Heart right ventricle (tissue), 16 donors: Measurements from ENCODE around the gene DDRGK1. TPM values are rescaled to one million over a fixed set of nuclear protein-coding genes. Genes with fewer than 3 reads are reported as not detected.

Experiments
- ATAC-seq, 8 donors: fragments of 200-7000 bp; cut with Tn5 transposase; one replicate each; pipeline ENCODE4 v1.9.1; 2020; ENCODE audit warnings: mild to moderate bottlenecking in 8 of 8, moderate library complexity in 8 of 8, moderate number of reproducible peaks in 1 of 8
- DNase-seq, 2 donors: peaks; one replicate each; pipeline ENCODE4 v3.0.0-alpha.2; 2020
- H3K27ac ChIP-seq, 10 donors: fragments of 200-600 bp; sonication (generic) in 2 of 10; one replicate each; pipeline versions ENCODE4 v1.5.0 to v1.8.0; 2020 to 2022; ENCODE audit warnings: mild to moderate bottlenecking in 3 of 10
- H3K27me3 ChIP-seq, 7 donors: fragments of 200-600 bp; one replicate each; pipeline ENCODE4 v1.8.0; 2021 to 2022; ENCODE audit warnings: mild to moderate bottlenecking in 2 of 7
- H3K36me3 ChIP-seq, 9 donors: fragments of 200-600 bp; sonication (generic) in 1 of 9; one replicate each; pipeline versions ENCODE4 v1.5.0 to v1.8.0; 2020 to 2022; ENCODE audit warnings: mild to moderate bottlenecking in 2 of 9
- H3K4me1 ChIP-seq, 9 donors: fragments of 200-600 bp; sonication (generic) in 1 of 9; one replicate each; pipeline versions ENCODE4 v1.5.0 to v1.8.0; 2020 to 2022; ENCODE audit warnings: mild to moderate bottlenecking in 4 of 9
- H3K4me3 ChIP-seq, 10 donors: fragments of 200-600 bp; sonication (generic) in 2 of 10; one replicate each; pipeline versions ENCODE4 v1.5.0 to v1.8.0; 2020 to 2022; ENCODE audit warnings: mild to moderate bottlenecking in 7 of 10, moderate library complexity in 2 of 10
- H3K9me3 ChIP-seq, 11 donors: fragments of 200-600 bp in 10 of 11; sonication (generic) in 2 of 11; one replicate each; pipeline versions ENCODE4 v1.5.0 to v1.8.0; 2013 to 2022; ENCODE audit warnings: mild to moderate bottlenecking in 2 of 11, control low read depth in 1 of 11, moderate library complexity in 1 of 11
- WGBS, 2 donors: extraction: QIAGEN DNeasy Blood & Tissue Kit; methylation state at CpG; one replicate each; pipeline ENCODE4 v1.1.7; 2013; ENCODE audit warnings: inconsistent platforms in 1 of 2; 5-methylcytosine and 5-hydroxymethylcytosine counted together
- intact Hi-C, 10 donors: fragments of 100-400 bp; cut with DNase I; formaldehyde crosslinking; loops; one replicate each; pipeline versions ENCODE4 v1.11.1 to v1.14.2; 2022
- polyA plus RNA-seq, 2 donors: library from polyadenylated mRNA; stranded (reverse); fragments of 200-250 nt; gene quantifications; one replicate each; pipeline ENCODE4 v1.2.3, GENCODE V29; 2013
- total RNA-seq, 10 donors: library from RNA; stranded (reverse); fragmentation: NEBNext Ultra II Directional in 3 of 10; extraction: Animal tissue kit (Norgen Biotek cat#: 25700) in 3 of 10; gene quantifications; one replicate each; pipeline versions ENCODE4 v1.2.1 to v1.2.4, GENCODE V29; 2021 to 2023
- TF ChIP-seq, protein P1 (sequence below), 9 donors: fragments of 200-600 bp; sonication (generic) in 2 of 9; IDR thresholded peaks; one replicate each; pipeline versions ENCODE4 v1.5.0 to v1.8.0; 2021 to 2022; ENCODE audit warnings: antibody characterized with exemption in 9 of 9, mild to moderate bottlenecking in 5 of 9, moderate library complexity in 1 of 9
- donor health status: Arrhythmogenic right ventricular cardiomyopathy.
- donor health status: ischemic (EF 13 %, LVEDD 7.1; RV severe dilation, severe dysfunction).
- donor health status: healthy with polysubstance abuse.
- donor health status: DM: no; HTN: yes; CAD: no.
- donor health status: DM: no; HTN: no; CAD: no.
- donor health status: ischemic (EF 25% LVEDD 6.9; RV normal size, moderate dysfunction).
- donor health status: ischemic (EF 25% LVEDD 5.7; RV mildly dilated, moderate dysfunction).
- donor health status: healthy.
- donor health status: DM: yes; HTN: yes; CAD: no.
- donor health status: Ischemic cardiomyopathy.
- donor health status: ischemic (EF 35%, LVEDD 5.7; RV mildly dilated, moderate dysfunction).
- donor health status: nonischemic (EF 11% LVEDD 7.7; RV severe dilation, severe dysfunction).
- donor health status: DM: yes; HTN: yes; CAD: no.
- donor health status: PGD.
- donor health status: ischemic (EF 29% LVEDD 5.4; RV normal size, mild dysfunction).
- donor health status: nonischemic (EF 23%, LVEDD 6.1; RV moderate dilation, normal function).

DDRGK1 gene
- total and polyA plus RNA-seq, 12 donors, result 25.2 to 77.1 (median 30.9) TPM

DNA sequence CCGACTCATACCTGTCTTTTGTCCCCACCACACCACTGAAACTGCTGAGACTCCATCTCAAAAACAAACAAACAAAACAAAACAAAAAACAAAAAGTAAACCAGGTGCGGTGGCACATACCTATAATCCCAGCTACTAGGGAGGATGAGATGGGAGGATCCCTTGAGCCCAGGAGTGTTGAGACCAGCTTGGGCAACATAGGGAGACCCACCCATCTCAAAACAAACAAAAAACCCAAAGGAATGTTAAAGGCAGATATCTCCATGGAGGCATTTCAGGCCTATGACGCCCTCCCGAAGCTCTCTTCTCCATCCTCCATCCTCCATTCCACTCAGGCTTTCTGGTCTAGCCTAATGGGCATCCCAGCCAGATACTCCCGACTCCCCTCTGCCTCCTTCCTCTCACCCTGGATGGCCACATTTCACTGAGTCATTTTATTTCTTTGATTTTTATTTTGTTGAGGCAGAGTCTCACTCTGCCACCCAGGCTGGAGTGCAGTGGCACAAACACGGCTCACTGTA lies 37.8 kb upstream of the DDRGK1 start:
- H3K27ac ChIP-seq, result no peak overlapping the region
- no peak for DNase-seq
- no peak for ATAC-seq
- H3K4me1 ChIP-seq, result peaks cover 9 to 26% (median 22%) of the 10 kb centered on the region in 9 donors
- intact Hi-C loops, result no loop called here
- no peaks in the 10 kb centered on the region for H3K9me3 ChIP-seq
- WGBS, 2 donors, result 64 to 67% methylated on average over 6 of the region's 6 CpGs
- no peaks in the 10 kb centered on the region for H3K36me3 ChIP-seq
- H3K4me3 ChIP-seq, result no peak overlapping the region
- peaks cover 18 to 54% (median 35%) of the 10 kb centered on the region in 7 donors for H3K27me3 ChIP-seq
- TF ChIP-seq, protein P1, sequence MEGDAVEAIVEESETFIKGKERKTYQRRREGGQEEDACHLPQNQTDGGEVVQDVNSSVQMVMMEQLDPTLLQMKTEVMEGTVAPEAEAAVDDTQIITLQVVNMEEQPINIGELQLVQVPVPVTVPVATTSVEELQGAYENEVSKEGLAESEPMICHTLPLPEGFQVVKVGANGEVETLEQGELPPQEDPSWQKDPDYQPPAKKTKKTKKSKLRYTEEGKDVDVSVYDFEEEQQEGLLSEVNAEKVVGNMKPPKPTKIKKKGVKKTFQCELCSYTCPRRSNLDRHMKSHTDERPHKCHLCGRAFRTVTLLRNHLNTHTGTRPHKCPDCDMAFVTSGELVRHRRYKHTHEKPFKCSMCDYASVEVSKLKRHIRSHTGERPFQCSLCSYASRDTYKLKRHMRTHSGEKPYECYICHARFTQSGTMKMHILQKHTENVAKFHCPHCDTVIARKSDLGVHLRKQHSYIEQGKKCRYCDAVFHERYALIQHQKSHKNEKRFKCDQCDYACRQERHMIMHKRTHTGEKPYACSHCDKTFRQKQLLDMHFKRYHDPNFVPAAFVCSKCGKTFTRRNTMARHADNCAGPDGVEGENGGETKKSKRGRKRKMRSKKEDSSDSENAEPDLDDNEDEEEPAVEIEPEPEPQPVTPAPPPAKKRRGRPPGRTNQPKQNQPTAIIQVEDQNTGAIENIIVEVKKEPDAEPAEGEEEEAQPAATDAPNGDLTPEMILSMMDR (IDR thresholded peaks at IDR 0.05), result no peak

- peaks cover 18 to 68% (median 45%) of the 10 kb centered on the region in 7 donors for H3K27me3 ChIP-seq
- peaks cover 9 to 26% (median 22%) of the 10 kb centered on the region in 9 donors for H3K4me1 ChIP-seq
- ATAC-seq (no peak), DNase-seq (no peak)
- WGBS, 2 donors, result 85 to 86% methylated on average over 15 of the region's 15 CpGs
- H3K9me3 ChIP-seq, result no peaks in the 10 kb centered on the region
- H3K27ac ChIP-seq, result no peak overlapping the region
- H3K4me3 ChIP-seq, result peak overlapping the region in 3 of 10 donors; percentile 67 to 80 (median 74)
- no peaks in the 10 kb centered on the region for H3K36me3 ChIP-seq
- intact Hi-C loops, result no loop called here
- TF ChIP-seq, protein P1 (IDR thresholded peaks at IDR 0.05), result no peak
Observed at GRCh38 chr20:3240776-3241363, 36.4 kb upstream of the DDRGK1 start.

DNA sequence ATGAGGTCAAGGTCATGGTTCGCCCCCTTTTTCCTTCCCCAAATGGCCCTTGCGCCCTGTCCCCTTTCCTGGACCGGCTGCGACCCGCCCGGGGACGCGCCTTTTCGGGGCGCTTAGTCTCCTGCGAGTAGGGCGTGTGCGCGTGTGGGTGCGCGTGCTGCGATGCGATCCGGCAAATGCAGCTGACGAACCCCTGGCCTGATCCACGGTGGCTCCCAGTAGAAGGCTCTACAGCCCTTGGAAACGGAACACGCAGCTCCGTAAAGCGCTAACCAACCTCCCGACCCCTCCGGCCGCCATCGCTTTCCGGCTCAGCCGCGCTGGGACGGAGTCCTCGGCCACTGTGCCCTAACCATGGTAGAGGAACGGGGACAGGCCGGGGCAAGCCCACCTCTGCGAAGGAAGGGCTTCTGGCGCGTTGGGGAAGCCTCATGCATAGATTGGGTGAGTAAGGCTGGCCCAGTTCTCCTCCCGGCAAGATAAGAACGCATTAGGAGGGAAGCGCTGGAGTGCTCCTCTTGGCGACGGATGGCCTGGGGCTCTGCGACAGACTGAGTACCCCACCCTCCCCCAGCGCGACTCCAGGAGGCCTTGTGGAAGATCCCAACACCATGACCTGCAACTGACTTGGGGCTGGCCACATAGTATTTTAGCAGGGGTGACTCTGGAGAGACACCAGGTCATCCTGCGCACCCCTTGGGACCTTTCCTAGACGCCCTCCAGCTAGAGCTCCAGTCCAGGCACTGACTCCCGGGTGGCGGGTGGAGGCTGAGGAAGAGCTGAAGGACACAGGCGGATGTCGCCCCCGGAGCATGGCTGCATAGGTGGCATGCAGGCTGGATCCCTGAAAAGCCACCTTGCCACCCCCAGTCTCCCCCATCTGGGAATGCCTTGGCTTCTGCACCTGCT lies 35.6 kb upstream of the DDRGK1 start:
- no peak for DNase-seq
- intact Hi-C loops, result no loop called here

More for the DNA sequence above, 35.6 kb upstream of the DDRGK1 start:
- no peaks in the 10 kb centered on the region for H3K9me3 ChIP-seq
- 15 to 16% methylated on average over 54 of the region's 54 CpGs for WGBS, 2 donors
- H3K27ac ChIP-seq, result peak overlapping the region in 2 of 10 donors; percentile 26 to 37
- H3K27me3 ChIP-seq, result peaks cover 18 to 72% (median 50%) of the 10 kb centered on the region in 7 donors
- peak overlapping the region; percentile 51 to 80 (median 68) for H3K4me3 ChIP-seq
- peak in 4 of 8 donors; percentile 17 to 51 (median 35) for ATAC-seq
- H3K4me1 ChIP-seq, result peaks cover 9 to 26% (median 22%) of the 10 kb centered on the region in 9 donors
- TF ChIP-seq, protein P1 (IDR thresholded peaks at IDR 0.05), result no peak
- H3K36me3 ChIP-seq, result no peaks in the 10 kb centered on the region
